ENCODE results near the gene EPN2. TPM values are rescaled to one million over a fixed set of nuclear protein-coding genes. Genes with fewer than 3 reads are reported as not detected.

Gene EPN2
- total and polyA plus RNA-seq, 10 of the 15 experiments (the other 5 are each of a cell fraction or from before 2014, with no cell fraction given): 0.26 to 8.4 (median 4.7) TPM

- no peaks in the 10 kb centered on the region for H3K27me3 ChIP-seq (replicated peaks in 1 of 2; ENCODE audit: control insufficient read depth in 2 of 2, insufficient read depth in 2 of 2, low read length in 1 of 2)
- H3K4me3 ChIP-seq: no peak overlapping the region
- peaks cover 3% of the 10 kb centered on the region; the same call in 1 of the 2 replicates for H4K20me1 ChIP-seq (ENCODE audit: control insufficient read depth, insufficient read depth)
- ChIA-PET POLR2A (no interaction called here), RAD21 (ENCODE audit: unreplicated experiment) (no interaction called here), CTCF (interaction anchor here (1.0 to 1.2 kb wide), 3 partner anchors 17 to 146 kb away, joined by 3 to 5 read pairs (median 3); no protein-coding TSS in a partner anchor), SMC1A (ENCODE audit: uncharacterized antibody, unreplicated experiment) (interaction anchor here (1.3 to 2.5 kb wide), 5 partner anchors 9 to 62 kb away, joined by 3 to 11 read pairs (median 4); no protein-coding TSS in a partner anchor)
- no TSS peak for BruUV-seq (replicated peaks)
- FAIRE-seq (no peak), DNase-seq (ENCODE audit: low read depth, low spot score) (no peak), ATAC-seq (no peak)
- no peak overlapping the region for H2AFZ ChIP-seq (ENCODE audit: control insufficient read depth, low read depth, low read length)
- H3K9ac ChIP-seq (ENCODE audit: control insufficient read depth, insufficient read depth, low read length): no peak overlapping the region
- no peak overlapping the region for H3K4me2 ChIP-seq (ENCODE audit: control insufficient read depth, insufficient read depth)
- H3K79me2 ChIP-seq (ENCODE audit: control insufficient read depth, insufficient read depth, low read length): no peaks in the 10 kb centered on the region
- intact Hi-C loops (cut with micrococcal nuclease; ENCODE audit: unreplicated experiment): no loop called here
- in situ Hi-C loops (cut with MboI): no loop called here
- no peaks in the 10 kb centered on the region for H3K36me3 ChIP-seq (ENCODE audit: control insufficient read depth in 2 of 2, insufficient read depth in 2 of 2, low read length in 1 of 2)
- H3K4me1 ChIP-seq (ENCODE audit: control insufficient read depth, insufficient read depth, low read length): peaks cover 39% of the 10 kb centered on the region
- no peaks in the 10 kb centered on the region for H3K9me3 ChIP-seq (replicated peaks; ENCODE audit: control insufficient read depth, insufficient read depth, low read length)
- 82% methylated on average over 9 of the region's 9 CpGs for WGBS (ENCODE audit: insufficient coverage, insufficient replicate concordance, low lambda C conversion rate, missing lambda C conversion rate)
- no peak overlapping the region for H3K27ac ChIP-seq (ENCODE audit: control insufficient read depth, insufficient read depth)
- TF ChIP-seq CREM (IDR thresholded peaks at IDR 0.05; ENCODE audit: low read depth) (no peak), ZBTB4 (CRISPR knock-in tag; IDR thresholded peaks at IDR 0.05) (no peak), CTCF (IDR thresholded peaks at IDR 0.05 in 2 of 3, conservative IDR thresholded peaks at IDR 0.05 in 1 of 3; ENCODE audit: control insufficient read depth in 2 of 3, extremely low read depth in 1 of 3, insufficient read depth in 1 of 3, low read depth in 3 of 3, low read length in 3 of 3) (no peak), ASH2L (IDR thresholded peaks at IDR 0.05; ENCODE audit: borderline replicate concordance, low read depth) (no peak), SRF (IDR thresholded peaks at IDR 0.05; ENCODE audit: low read depth in 2 of 2, low read length in 2 of 2) (no peak), SIN3A (IDR thresholded peaks at IDR 0.05; ENCODE audit: low read depth, low read length) (no peak), TAF1 (IDR thresholded peaks at IDR 0.05; ENCODE audit: borderline replicate concordance, low read depth, low read length) (no peak), PKNOX1 (IDR thresholded peaks at IDR 0.05) (no peak), ZNF274 (IDR thresholded peaks at IDR 0.05; ENCODE audit: insufficient read depth, insufficient read length) (no peak), IRF5 (IDR thresholded peaks at IDR 0.05; ENCODE audit: borderline replicate concordance) (no peak), BCLAF1 (IDR thresholded peaks at IDR 0.05) (no peak), BHLHE40 (IDR thresholded peaks at IDR 0.05; ENCODE audit: borderline replicate concordance in 1 of 2, low read depth in 2 of 2, low read length in 1 of 2) (no peak), BRCA1 (IDR thresholded peaks at IDR 0.05; ENCODE audit: low read depth, low read length) (no peak)
Measured at GRCh38 chr17:19301973-19302372, 64.8 kb downstream of the EPN2 start.

All from GM12878 (cell line).